ENCODE data around the gene LSM2.
"Not testable (repeated sequence)": the region's sequence is repeated elsewhere in the genome, so short reads cannot be mapped to it uniquely, and the experiment has no call there.

The LSM2 gene

DNA sequence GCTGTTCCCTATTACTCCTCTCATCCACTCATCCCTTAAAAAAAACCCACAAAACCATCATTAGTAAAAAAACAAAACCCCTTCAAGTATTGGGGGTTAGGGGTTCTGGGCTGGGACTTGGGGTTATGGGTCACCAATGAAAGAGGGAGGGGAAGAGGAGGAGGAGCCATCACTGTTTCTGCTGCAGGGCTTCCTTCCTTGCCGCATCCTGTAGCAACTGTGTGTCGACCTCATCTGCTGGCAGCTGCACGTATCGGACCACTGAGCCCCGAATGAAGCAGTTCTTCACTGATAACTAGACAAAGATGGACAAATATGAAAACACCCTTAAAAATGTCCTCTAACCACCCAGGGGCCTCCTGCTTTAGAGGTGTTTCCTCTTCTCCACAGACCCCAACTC is 9.2 kb downstream of the LSM2 start:
- DNase-seq (ENCODE audit: low read depth): no peak

DNA sequence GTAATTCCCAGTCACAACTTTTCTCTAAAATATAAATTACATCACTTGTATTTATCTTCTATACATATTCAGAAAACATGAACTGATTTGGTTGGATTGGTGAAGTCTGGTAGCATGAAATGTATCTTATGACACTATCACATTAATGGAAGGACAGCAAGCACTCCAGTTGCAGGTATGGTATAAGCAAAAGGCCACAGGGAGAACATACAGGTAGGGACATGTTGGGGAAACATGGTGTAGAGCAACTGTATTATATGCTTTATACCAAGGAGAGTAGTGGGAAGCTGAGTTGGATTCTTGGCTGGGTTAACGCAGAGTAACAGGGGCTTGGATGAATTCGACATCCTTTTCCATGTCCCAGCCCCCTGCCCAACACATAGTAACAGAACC is 9.8 kb downstream of the LSM2 start:
- no peak for DNase-seq (ENCODE audit: low read depth)

GRCh38 chr6:31795616-31796298 is 11.0 kb downstream of the LSM2 start, which contains the start of gene VARS1:
Gene VARS1 (minus strand): TSS chr6:31795752. CDS start chr6:31795217, 535 bp downstream.
- peak; percentile 85 for DNase-seq (ENCODE audit: low read depth)

DNA sequence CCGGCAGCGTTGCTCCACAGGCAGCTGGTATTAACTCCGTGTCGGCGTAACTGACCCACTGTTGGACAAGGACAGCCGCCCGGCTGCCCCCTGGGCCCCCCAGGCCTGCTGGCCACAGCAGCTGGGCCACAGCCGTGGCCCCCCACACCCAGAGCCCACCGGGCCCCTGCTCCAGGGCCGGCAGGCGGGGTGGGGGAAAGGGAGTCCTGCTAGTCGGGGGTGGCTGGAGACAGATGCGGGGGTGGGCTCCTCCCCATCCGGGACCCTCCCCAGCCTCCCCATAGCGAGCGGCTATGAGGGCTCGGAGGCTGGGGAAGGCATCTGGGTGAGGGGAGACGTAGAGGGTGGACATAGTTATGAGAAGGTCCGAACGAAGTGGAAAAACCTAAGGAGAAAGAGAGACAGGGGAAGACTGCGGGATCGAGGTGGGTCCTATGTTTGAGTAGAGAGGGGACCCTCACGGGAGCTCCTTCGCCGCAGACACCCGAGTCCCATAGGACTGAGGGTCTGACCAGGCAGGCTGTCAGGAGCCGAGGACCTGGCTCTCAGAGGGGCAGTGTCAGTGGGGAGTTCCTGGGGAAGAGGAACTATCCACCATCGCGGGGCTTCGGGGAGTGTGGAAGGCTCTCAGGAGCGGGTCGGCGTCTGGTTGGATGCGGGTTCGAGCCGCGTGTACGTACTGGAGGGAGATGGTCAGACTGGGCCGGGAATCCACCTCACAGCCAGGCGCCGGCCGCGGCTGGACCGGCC is 11.7 kb downstream of the LSM2 start:
- DNase-seq (ENCODE audit: low read depth): no peak

DNA sequence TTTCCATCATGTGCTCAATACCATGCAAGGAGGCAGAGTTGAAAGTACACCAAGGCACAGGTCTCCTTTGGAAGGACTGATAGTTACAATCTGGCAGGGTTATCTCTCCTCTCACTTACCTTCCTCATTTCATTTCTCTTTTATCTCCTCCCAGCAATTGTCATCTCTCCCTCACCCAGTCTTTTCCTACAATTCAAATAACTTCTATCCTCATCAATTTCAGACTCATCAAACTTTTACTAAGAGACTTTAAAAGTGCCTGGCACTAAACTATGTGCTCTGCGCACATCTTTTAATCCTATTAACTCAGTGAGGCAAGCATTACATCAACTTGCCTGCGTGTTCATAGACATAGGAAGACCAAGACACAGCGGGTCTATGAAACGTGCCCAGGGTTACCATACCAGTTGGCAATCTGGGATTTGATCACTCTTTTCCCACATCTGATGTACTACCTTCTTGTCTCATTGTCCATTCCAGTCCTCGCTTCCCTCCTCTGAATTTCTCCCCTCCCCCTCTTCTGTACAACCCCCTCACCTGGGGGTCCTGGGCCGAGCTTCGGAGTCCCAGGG is 12.4 kb downstream of the LSM2 start:
- DNase-seq (ENCODE audit: low read depth): peak; percentile 22

GRCh38 chr6:31793927-31794245 is 12.9 kb downstream of the LSM2 start:
- DNase-seq (ENCODE audit: low read depth): not testable (repeated sequence)

GRCh38 chr6:31792761-31793171 is 14.0 kb downstream of the LSM2 start:
- DNase-seq (ENCODE audit: low read depth): no peak

GRCh38 chr6:31792090-31792374 is 14.7 kb downstream of the LSM2 start:
- no peak for DNase-seq (ENCODE audit: low read depth)

GRCh38 chr6:31791324-31792089 is 15.3 kb downstream of the LSM2 start:
- DNase-seq (ENCODE audit: low read depth): peak; percentile 27

DNA sequence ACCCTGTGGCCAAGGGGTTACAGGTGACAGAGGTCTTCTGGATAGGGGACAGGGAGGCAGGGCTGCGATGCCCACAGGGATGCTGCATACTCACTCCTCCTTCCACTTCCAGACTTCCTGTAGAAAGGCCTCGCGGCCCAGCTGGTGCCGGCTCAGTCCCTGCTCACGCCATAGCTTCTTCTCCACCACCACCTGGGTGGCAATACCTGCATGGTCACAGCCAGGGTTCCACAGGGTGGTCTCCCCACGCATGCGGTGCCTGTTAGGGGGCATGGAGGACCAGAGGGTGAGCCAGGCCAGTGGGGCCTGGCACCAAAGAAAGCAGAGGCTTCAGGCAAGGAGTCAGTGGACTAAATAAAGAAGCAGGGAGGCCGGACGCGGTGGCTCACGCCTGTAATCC is 21.3 kb downstream of the LSM2 start:
- no peak for DNase-seq (ENCODE audit: low read depth)

GRCh38 chr6:31784098-31784925 is 22.5 kb downstream of the LSM2 start:
- DNase-seq (ENCODE audit: low read depth): no peak

DNA sequence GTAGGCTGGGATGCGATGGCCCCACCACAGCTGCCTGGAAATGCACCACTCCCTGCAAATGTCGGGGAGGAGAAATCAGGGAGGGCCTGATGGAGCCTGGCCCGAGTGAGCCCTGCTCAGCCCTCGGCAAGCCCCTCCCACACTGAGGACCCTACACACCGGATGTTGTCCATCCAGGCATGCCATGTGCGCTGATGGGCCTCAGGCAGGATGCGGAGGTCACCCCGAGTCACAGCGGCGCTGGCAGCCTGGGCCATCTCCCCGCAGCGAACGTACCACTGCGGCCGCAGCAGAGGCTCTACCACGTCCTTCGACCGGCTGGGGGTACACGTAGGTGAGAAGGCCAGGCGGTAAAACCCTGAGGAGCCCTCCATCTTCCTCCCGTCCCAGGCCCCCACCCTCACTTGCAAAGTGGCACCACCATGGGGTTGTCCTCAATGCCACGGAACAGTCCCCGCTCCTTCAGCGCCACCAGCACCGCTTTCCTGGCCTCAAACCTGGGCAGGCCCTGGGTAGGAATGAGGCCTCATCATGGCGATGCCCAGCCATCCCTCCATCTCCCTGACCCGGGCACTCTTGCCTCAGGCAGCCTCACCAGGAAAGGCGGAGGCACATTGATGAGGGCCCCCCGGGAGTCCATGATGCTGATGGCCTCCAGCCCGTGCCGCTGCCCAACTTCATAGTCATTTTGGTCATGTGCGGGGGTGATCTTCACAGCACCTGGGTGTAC is 24.5 kb downstream of the LSM2 start:
- no peak for DNase-seq (ENCODE audit: low read depth)

- no peak for DNase-seq (ENCODE audit: low read depth)
Observed at GRCh38 chr6:31781244-31782125, 25.3 kb downstream of the LSM2 start.

GRCh38 chr6:31780507-31781243 is 26.1 kb downstream of the LSM2 start:
- no peak for DNase-seq (ENCODE audit: low read depth)

DNA sequence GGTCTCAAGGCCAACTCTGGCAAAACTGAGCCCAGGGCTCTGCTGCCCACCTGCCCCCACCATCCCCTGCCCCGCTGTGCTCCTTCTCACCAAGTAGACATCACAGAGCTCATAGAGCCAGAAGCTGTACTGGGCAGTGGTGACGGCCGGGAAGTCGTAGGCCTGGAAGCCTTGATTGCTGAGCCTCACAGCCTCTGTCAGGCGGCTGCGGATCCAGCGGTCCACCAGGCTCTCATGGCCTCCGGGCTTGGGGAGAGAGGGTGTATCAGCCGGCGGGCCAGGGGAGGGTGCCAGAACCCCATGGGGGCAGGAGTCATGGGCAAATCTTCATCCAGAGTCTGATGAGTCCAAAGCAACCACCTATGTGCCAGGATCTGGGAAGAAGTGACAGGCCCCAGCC is 26.9 kb downstream of the LSM2 start:
- DNase-seq (ENCODE audit: low read depth): no peak

DNA sequence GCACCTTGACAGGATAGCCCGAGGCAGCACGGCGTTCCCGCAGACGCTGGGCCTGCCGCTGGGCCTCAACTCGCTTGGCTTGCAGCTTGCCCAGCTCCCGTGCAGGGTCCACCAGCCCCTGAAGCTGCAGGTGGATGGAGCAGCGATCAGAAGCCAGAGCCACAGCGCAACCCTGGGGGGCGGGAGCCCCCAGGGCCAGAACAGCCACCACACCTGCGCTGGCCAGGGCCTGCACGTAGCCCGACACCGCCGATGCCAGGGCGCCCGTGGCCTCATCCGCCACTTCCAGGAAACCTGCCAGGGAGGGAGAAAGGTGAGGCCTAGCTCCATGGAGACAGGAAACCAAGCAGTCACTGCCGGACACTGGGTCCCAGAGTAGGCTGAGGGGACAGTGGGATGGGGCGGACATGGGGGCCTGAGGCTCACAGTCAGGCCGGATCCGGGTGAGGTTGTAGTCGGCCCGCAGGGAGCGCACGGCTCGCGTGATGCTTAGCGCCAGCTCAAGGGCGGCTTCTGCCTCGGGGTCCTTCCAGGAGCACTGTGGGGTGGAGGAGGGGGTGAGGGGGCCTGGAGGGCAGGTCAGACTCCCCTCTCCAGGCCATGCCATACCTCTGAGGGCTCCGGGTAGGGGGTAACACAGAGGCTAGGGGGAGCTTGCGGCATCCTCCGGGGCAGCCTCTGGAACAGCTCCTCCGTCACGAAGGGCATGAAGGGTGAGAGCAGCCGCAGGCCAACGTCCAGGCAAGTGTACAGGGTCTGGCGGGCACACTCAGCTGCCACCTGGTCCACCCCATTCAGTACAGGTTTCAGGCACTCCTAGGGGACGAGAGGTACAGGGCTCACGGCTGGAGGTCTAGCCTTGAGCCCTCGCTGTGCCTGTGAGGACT is 27.5 kb downstream of the LSM2 start:
- DNase-seq (ENCODE audit: low read depth): no peak

DNA sequence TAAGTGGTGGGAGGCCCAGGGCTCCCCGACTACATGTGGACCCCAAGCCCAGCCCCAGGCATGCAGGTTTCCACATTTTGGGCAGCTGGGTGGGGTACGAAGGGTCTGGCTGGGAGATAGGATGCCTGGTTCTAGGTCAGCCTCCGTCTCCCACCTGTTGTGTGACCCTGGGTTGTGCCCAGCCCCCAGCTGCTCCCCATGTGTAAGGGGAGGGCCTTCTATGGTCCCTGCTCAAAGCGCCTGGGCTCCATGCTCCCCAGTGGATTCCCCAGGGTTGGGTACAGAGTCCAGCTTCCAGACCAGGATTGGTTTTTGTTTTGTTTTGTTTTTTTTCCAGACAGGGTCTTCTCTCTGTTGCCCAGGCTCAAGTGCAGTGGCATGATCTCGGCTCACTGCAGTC is 28.6 kb downstream of the LSM2 start:
- no peak for DNase-seq (ENCODE audit: low read depth)

DNA sequence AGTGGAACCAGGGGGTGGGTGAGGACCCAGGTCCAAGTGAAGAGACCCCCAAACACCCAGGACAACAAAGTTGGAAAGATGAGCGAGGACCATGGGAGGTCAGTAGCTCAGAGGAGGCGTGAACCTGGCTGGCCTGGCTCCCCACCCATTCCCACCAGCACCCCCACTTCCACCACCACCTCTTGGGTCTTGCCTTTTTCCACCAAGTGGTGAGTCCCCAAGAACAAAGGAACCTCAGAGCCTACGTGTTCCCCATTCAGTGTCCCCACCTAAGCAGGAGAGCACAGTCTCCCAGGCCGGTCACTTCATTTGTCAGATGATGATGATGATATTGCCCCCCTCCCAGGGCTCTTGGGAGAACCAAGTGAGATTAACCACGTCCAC is 29.1 kb downstream of the LSM2 start:
- DNase-seq (ENCODE audit: low read depth): no peak

All from fibroblast of the conjunctiva (primary cell).